LNCaP clone FGC (cell line): Measurements from ENCODE around the gene MTHFR.

Experiments
- DNase-seq: peaks from one replicate; pipeline ENCODE4 v3.0.0-alpha.2; 2011; ENCODE audit warnings: low read depth
- H3K4me3 ChIP-seq: 2 replicates; pipeline ENCODE4 v1.5.1; 2011; ENCODE audit warnings: mild to moderate bottlenecking, low read depth, low read length, control low read depth
- TF ChIP-seq, protein P1 (sequence below): IDR thresholded peaks from 2 replicates; pipeline ENCODE4 v1.5.1; 2012; ENCODE audit warnings: mild to moderate bottlenecking; ENCODE audit not compliant: control insufficient read depth, insufficient read depth; ENCODE audit errors: extremely low read depth

The MTHFR gene

DNA sequence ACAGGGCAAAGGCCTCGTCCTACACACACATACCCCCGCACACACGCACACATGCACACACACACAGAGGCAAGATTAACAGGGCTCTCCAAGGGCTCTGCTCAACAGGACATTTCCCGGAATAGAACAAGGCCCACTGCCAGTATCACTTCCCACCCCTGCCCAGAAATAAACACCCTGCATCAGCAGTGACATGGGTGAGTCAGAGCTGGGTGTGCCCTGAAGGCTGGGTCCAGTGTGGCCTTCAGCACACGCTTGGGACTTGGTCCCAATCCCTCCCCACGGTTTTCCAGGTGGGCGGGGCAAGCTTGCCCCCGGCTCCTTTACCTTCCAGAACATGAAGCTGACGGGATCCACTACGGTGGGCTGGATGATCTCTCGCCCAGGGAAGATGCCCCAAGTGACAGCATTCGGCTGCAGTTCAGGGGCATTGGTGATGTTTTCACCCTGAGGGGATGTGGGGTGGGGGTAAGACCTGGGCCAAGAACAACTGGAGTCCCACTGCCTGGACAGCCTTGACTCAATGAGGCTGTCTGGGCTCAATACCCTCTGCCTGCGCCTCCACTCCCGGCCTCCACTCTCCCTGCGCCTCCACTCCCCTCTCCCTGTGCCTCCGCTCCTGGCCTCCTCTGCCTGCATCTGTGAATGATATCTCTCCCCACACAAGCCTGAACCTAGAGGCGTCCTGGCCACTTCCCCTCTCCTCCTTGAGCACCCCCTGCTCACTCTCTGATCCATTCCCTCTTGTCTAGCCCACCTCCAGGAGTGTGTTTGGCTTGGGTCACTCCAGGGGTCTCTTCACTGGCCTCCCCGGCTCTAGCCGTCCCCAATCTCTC, 14.7 kb downstream of the MTHFR start:
- no peak for DNase-seq
- no peak overlapping the region for H3K4me3 ChIP-seq
- TF ChIP-seq, protein P1, sequence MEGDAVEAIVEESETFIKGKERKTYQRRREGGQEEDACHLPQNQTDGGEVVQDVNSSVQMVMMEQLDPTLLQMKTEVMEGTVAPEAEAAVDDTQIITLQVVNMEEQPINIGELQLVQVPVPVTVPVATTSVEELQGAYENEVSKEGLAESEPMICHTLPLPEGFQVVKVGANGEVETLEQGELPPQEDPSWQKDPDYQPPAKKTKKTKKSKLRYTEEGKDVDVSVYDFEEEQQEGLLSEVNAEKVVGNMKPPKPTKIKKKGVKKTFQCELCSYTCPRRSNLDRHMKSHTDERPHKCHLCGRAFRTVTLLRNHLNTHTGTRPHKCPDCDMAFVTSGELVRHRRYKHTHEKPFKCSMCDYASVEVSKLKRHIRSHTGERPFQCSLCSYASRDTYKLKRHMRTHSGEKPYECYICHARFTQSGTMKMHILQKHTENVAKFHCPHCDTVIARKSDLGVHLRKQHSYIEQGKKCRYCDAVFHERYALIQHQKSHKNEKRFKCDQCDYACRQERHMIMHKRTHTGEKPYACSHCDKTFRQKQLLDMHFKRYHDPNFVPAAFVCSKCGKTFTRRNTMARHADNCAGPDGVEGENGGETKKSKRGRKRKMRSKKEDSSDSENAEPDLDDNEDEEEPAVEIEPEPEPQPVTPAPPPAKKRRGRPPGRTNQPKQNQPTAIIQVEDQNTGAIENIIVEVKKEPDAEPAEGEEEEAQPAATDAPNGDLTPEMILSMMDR: no peak

DNA sequence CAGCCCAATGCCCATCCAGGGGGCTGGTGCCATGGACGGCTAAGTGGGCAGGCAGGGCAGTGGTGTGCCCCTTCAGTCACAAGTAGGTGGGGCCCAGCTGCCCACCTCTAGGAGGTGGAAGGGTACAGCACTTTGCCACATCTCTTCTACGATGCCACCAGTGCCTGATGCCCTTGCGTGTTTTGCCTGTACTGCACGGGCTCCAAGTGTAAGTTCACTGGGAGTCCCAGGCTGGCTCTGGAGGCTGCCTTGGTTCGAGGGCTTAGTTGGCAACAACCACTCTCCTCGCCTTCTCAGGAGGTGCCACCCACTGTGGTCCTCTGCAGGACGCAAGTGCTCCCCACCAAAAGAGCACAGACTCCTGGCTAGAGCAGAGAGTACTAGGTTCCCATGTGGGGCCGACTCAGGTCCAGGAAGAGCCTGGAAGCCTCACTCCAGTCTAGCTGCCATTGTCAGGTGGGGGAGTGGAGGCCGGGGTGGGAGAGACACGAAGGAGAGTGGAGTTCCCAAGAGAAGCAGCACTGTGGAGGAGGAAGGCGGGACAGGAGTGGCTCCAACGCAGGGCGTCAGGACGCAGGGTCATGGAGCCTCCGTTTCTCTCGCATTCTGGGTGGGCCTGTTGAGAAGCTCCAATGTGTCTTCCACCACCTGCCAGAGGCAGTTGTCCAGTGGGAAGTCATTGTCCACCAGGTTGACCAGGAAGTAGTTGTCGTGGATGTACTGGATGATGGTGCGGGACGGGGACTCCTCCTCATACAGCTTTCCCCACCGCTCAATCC, 15.5 kb downstream of the MTHFR start:
- TF ChIP-seq, protein P1: no peak

DNA sequence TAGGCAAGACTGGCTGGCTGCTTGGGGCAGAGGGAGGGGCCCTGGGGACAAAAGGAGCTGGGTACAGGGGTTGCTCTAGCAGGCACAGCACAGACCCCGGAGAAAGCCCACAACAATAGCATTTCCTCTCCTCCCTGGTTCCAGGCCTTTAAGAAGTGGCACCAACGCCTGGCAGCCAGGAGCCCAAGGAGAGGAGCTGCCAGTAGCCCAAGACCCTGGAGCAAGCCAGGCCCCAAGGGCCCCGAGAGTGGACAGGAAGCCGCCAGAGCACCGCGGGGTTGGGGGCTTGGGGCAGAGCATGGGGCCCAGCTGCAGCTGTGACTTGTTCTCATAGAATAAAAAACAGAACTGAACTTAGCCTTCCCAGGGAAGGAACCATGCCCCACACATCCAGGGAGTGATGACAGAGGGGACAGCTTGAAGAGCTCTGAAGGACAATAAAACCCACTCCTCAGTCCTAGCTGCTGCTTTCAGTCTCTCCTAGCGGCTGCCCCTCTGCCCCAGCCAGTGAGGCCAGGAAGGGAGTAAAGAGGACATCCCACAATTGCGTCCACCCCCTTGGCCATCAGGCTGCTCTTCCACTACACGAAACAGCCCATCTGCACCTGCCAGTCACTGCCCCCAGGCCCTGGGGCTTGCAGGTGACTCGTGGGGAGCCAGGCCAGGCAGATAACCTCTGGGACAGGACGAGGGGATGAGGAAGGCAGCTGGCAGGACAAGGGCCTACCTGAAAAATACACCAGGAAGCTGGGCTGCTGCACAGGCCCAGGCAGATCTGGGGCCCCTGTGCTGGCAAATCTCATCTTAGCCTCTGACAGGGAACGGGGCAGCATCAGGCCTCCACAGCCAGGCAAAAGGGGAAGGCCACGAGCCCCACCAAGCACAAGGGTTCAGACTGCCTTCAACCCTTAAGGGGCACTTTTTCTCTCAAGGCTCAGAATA, 16.4 kb downstream of the MTHFR start:
- TF ChIP-seq, protein P1: no peak
- DNase-seq: no peak
- H3K4me3 ChIP-seq: no peak overlapping the region

More for the DNA sequence above, 15.5 kb downstream of the MTHFR start:
- no peak for DNase-seq
- H3K4me3 ChIP-seq: no peak overlapping the region

- TF ChIP-seq, protein P1: no peak
- DNase-seq: no peak
- no peak overlapping the region for H3K4me3 ChIP-seq
These were observed 17.2 kb downstream of the MTHFR start for GRCh38 chr1:11788549-11789053.

GRCh38 chr1:11787804-11788436, 17.8 kb downstream of the MTHFR start:
- DNase-seq: no peak
- no peak overlapping the region for H3K4me3 ChIP-seq
- TF ChIP-seq, protein P1: no peak
